ENCODE measurements around the gene AVL9. TPM values are rescaled to one million over a fixed set of nuclear protein-coding genes. Genes with fewer than 3 reads are reported as not detected.

AVL9 gene
- total and polyA plus RNA-seq, 2 of the 13 experiments (the other 11 are each of a cell fraction or from before 2014, with no cell fraction given): 29.9 to 48.0 TPM

DNA sequence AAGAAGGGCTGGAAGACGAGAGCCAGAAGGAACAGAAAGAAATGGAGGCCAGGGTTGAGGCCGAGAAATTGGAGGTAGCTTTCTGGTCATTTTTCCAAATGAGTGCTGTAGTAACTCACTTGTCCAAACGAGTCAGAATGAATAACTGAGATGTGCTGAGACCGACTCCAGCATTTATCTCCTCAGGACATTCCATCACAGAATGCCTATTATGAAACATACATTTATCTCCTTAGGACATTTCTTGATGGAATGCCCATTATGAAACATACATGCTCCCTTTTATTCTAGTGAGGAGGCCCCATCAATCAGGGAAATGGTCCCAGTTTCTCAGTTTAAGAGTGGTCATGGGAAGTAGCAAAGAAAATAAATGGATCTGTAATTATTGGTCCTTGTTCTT lies 16.5 kb downstream of the AVL9 start:
- DNase-seq (ENCODE audit: low spot score): no peak
- BruUV-seq (replicated peaks): no TSS peak
- Histone ChIP-seq H3K9ac (ENCODE audit: insufficient read depth, low read depth, low read length) (no peak overlapping the region), H3K36me3 (replicated peaks in 1 of 2; ENCODE audit: control insufficient read depth in 1 of 2, insufficient read depth in 2 of 2, low read length in 2 of 2) (peaks cover 4 to 8% of the 10 kb centered on the region in 2 experiments; a peak in 4 of 5 replicates), H3K27ac (ENCODE audit: extremely low read length, insufficient read depth, low read length) (no peak overlapping the region), H2AFZ (ENCODE audit: low read length) (no peak overlapping the region), H3K4me3 (replicated peaks in 1 of 3; ENCODE audit: insufficient read depth in 1 of 3, low read depth in 2 of 3, low read length in 3 of 3) (no peak overlapping the region), H3K27me3 (ENCODE audit: control insufficient read depth in 1 of 2, insufficient read depth in 2 of 2, low read length in 2 of 2) (no peaks in the 10 kb centered on the region), H3K79me2 (ENCODE audit: insufficient read depth, low read length) (peaks cover 78% of the 10 kb centered on the region), H4K20me1 (ENCODE audit: insufficient read depth, low read length) (peaks cover 16% of the 10 kb centered on the region), H3K4me2 (ENCODE audit: low read depth, low read length) (no peak overlapping the region), H3K9me3 (ENCODE audit: low read length) (no peaks in the 10 kb centered on the region), H3K4me1 (ENCODE audit: insufficient read depth, low read length) (peaks cover 55% of the 10 kb centered on the region)
- CTCF ChIA-PET (ENCODE audit: low intra/inter-chr PET ratio, low total read pairs): no interaction called here
- POLR2A ChIA-PET: no interaction called here
- 96% methylated on average over 4 of the region's 4 CpGs for WGBS (ENCODE audit: low lambda C conversion rate)
- FAIRE-seq: no peak
- in situ Hi-C loops (cut with HindIII; ENCODE audit: extremely low pct_ligation_motif_present, low pct_unique_long_range_greater_than_20kb): no loop called here
- intact Hi-C loops (cut with micrococcal nuclease; ENCODE audit: unreplicated experiment): no loop called here
- TF ChIP-seq SNAPC2 (CRISPR knock-in tag; IDR thresholded peaks at IDR 0.05): no peak
- TF ChIP-seq, protein P1, sequence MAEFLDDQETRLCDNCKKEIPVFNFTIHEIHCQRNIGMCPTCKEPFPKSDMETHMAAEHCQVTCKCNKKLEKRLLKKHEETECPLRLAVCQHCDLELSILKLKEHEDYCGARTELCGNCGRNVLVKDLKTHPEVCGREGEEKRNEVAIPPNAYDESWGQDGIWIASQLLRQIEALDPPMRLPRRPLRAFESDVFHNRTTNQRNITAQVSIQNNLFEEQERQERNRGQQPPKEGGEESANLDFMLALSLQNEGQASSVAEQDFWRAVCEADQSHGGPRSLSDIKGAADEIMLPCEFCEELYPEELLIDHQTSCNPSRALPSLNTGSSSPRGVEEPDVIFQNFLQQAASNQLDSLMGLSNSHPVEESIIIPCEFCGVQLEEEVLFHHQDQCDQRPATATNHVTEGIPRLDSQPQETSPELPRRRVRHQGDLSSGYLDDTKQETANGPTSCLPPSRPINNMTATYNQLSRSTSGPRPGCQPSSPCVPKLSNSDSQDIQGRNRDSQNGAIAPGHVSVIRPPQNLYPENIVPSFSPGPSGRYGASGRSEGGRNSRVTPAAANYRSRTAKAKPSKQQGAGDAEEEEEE (CRISPR knock-in tag; IDR thresholded peaks at IDR 0.05; ENCODE audit: borderline replicate concordance): no peak
- no peak for TF ChIP-seq KMT2B (CRISPR knock-in tag; IDR thresholded peaks at IDR 0.05)
- no peak for ATAC-seq

DNA sequence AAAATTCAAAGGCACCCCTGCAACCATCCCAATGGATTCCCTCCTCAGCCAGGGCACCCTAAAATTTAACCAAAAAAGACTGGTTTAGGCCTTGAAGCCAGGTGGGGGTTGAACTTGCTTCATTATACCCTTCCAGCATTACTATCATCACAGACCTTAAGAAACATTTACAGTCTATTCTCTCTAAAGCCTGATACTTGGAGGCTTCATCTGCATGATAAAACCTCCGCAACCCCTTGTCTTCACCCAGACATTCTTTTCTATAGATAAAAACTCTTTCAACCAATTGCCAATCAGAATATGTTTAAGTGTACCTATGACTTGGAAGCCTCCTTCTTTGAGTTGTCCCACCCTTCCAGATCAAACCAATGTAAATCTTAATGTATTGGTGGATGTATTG lies 17.9 kb downstream of the AVL9 start:
- H3K9ac ChIP-seq (ENCODE audit: insufficient read depth, low read depth, low read length): no peak overlapping the region
- ATAC-seq: no peak
- TF ChIP-seq SAP130 (CRISPR knock-in tag; IDR thresholded peaks at IDR 0.05; ENCODE audit: low read depth) (no peak), HIVEP1 (CRISPR knock-in tag; IDR thresholded peaks at IDR 0.05) (no peak), ZNF33A (CRISPR knock-in tag; IDR thresholded peaks at IDR 0.05; ENCODE audit: borderline replicate concordance) (no peak), SMC3 (IDR thresholded peaks at IDR 0.05; ENCODE audit: low read length) (no peak), LCORL (IDR thresholded peaks at IDR 0.05) (no peak), LCORL (CRISPR knock-in tag; IDR thresholded peaks at IDR 0.05) (no peak), GATA4 (IDR thresholded peaks at IDR 0.05; ENCODE audit: borderline replicate concordance, low read depth) (no peak), HOXD1 (CRISPR knock-in tag; IDR thresholded peaks at IDR 0.05) (no peak)
- TF ChIP-seq, protein P2, sequence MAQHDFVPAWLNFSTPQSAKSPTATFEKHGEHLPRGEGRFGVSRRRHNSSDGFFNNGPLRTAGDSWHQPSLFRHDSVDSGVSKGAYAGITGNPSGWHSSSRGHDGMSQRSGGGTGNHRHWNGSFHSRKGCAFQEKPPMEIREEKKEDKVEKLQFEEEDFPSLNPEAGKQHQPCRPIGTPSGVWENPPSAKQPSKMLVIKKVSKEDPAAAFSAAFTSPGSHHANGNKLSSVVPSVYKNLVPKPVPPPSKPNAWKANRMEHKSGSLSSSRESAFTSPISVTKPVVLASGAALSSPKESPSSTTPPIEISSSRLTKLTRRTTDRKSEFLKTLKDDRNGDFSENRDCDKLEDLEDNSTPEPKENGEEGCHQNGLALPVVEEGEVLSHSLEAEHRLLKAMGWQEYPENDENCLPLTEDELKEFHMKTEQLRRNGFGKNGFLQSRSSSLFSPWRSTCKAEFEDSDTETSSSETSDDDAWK (CRISPR knock-in tag; IDR thresholded peaks at IDR 0.05): no peak

More for the DNA sequence above, 17.9 kb downstream of the AVL9 start:
- Histone ChIP-seq H4K20me1 (ENCODE audit: insufficient read depth, low read length) (peaks cover 13% of the 10 kb centered on the region), H2AFZ (ENCODE audit: low read length) (no peak overlapping the region), H3K4me1 (ENCODE audit: insufficient read depth, low read length) (peaks cover 62% of the 10 kb centered on the region), H3K27ac (ENCODE audit: extremely low read length, insufficient read depth, low read length) (no peak overlapping the region), H3K79me2 (ENCODE audit: insufficient read depth, low read length) (peaks cover 76% of the 10 kb centered on the region), H3K4me3 (replicated peaks in 1 of 3; ENCODE audit: insufficient read depth in 1 of 3, low read depth in 2 of 3, low read length in 3 of 3) (no peak overlapping the region), H3K4me2 (ENCODE audit: low read depth, low read length) (no peak overlapping the region), H3K36me3 (replicated peaks in 1 of 2; ENCODE audit: control insufficient read depth in 1 of 2, insufficient read depth in 2 of 2, low read length in 2 of 2) (peaks cover 4 to 8% of the 10 kb centered on the region in 2 experiments; a peak in 4 of 5 replicates), H3K9me3 (ENCODE audit: low read length) (peaks cover 6% of the 10 kb centered on the region), H3K27me3 (ENCODE audit: control insufficient read depth in 1 of 2, insufficient read depth in 2 of 2, low read length in 2 of 2) (no peaks in the 10 kb centered on the region)
- in situ Hi-C loops (cut with HindIII; ENCODE audit: extremely low pct_ligation_motif_present, low pct_unique_long_range_greater_than_20kb) (no loop called here), intact Hi-C loops (cut with micrococcal nuclease; ENCODE audit: unreplicated experiment) (no loop called here)
- no TSS peak for BruUV-seq (replicated peaks)
- POLR2A ChIA-PET: interaction anchor here (0.8 kb wide), 1 partner anchor 17 kb away, joined by 4 read pairs; the partner anchor contains the start of gene AVL9
- no peak for DNase-seq (ENCODE audit: low spot score)
- no peak for FAIRE-seq
- WGBS (ENCODE audit: low lambda C conversion rate): 100% methylated on average over 1 of the region's 1 CpG
- CTCF ChIA-PET (ENCODE audit: low intra/inter-chr PET ratio, low total read pairs): no interaction called here

All from HepG2 (cell line).